K562 (cell line): Measurements from ENCODE around the gene SERBP1.

ENCODE experiments used
- NCOR1 ChIP-seq: fragments of 450-650 bp; IDR thresholded peaks from 2 replicates; pipeline ENCODE4 v1.6.1; 2016; ENCODE audit warnings: mild to moderate bottlenecking, moderate library complexity
- REST ChIP-seq, 2 experiments: fragments of 450-650 bp; formaldehyde crosslinking in 1 of 2; IDR thresholded peaks; 2 replicates each; pipeline versions ENCODE4 v1.4.0 to v1.6.1; 2014 to 2020; ENCODE audit warnings: mild to moderate bottlenecking in 2 of 2, borderline replicate concordance in 1 of 2, low read depth in 1 of 2
- SIRT6 ChIP-seq: IDR thresholded peaks from one replicate; pipeline ENCODE4 v1.6.1; 2012; ENCODE audit warnings: low read depth, mild to moderate bottlenecking, control low read depth, inconsistent platforms, low read length, moderate library complexity

DNA sequence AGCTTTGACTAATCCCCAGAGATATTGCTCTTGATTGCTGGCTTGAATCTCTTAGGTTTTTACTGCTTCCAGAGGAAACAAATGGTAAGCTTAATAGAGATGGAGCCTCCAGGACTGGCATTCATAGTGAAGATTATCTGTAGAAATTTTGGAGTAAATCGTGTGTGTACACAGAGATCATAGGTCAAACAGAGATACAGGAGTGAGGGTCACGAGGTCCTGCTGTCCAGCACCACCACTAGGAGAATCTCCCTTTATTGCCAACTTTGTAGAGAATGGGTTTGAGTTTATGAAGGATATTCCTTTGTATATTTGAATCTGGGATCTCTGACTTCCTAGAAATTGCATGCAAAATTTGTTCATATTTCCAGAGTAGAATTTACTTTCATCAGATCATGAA, 7.8 kb upstream of the SERBP1 start:
- no peak for TF ChIP-seq NCOR1
- peak; percentile 53; the same call in 1 of the 2 replicates for TF ChIP-seq REST (IDR thresholded peaks at IDR 0.05; ENCODE audit: borderline replicate concordance)
- TF ChIP-seq REST (CRISPR knock-in tag; IDR thresholded peaks at IDR 0.05; ENCODE audit: low read depth): no peak
- TF ChIP-seq SIRT6: no peak
